GM21528 (cell line): ENCODE data around the gene SULT4A1.
"Not testable (repeated sequence)": the region's sequence is repeated elsewhere in the genome, so short reads cannot be mapped to it uniquely, and the experiment has no call there.

ENCODE experiments used
- ATAC-seq: cut with Tn5 transposase; IDR thresholded peaks from one replicate; pipeline ENCODE4 v1.9.1; 2021; ENCODE audit warnings: mild to moderate bottlenecking, moderate library complexity; ENCODE audit not compliant: unreplicated experiment, low FRiP score

The SULT4A1 gene, protein sequence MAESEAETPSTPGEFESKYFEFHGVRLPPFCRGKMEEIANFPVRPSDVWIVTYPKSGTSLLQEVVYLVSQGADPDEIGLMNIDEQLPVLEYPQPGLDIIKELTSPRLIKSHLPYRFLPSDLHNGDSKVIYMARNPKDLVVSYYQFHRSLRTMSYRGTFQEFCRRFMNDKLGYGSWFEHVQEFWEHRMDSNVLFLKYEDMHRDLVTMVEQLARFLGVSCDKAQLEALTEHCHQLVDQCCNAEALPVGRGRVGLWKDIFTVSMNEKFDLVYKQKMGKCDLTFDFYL

DNA sequence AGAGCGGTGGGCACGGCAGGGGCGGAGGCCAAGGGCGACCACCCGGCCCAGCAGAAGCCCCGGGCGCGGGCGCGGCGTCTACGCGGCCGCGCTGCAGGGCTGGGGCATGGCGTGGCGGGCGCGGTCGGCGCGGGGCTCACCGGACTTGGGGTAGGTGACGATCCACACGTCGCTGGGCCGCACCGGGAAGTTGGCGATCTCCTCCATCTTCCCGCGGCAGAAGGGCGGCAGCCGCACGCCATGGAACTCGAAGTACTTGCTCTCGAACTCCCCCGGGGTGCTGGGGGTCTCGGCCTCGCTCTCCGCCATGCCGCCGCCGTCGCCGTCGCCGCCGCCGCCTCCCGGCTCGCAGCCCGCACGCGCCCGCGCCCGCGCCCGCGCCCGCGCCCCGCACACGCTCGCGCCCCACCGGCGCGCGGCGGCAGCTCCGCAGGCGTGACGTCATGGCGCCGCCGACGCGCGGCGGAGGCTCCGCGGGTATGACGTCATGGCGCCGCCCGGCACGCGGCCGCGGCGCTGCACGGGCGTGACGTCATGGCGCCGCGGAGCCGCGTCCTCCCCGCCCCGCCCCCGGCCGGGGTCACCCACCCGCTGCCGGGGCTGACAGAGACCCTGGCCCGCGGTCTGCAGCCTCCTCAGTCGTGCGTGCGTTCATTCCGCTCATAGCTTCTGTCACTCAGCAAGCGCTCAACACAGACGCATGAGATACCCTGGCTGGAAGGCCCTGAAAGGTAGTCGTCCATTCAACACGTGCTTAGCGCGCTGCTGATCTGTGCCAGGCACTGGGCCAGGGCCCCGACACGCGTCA lies at the start of gene SULT4A1:
TSS of gene SULT4A1 (minus strand) at position 440 of the 808 bp plus-strand sequence. CDS start at position 309, 131 bp downstream.
- ATAC-seq, result no peak

DNA sequence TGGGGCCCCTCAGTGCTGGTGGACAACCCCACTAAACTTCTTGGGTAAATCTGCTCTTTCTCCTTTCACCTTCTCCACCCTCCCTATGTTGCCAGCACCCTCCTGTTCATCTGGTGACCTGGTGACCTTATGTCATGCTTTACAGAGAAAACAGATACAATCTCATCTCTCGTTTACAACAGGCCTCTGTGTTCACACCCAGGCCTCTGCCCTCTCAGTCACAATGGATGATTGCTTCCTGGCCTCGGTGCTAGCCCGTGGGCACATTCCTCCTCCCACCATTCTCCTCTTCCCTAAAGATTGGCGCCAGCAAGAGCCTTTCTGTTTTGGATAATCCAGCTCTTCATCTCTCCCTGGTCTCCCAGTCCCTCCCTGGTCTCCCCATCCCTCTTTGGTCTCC lies 49.0 kb upstream of the SULT4A1 start:
- ATAC-seq, result no peak

DNA sequence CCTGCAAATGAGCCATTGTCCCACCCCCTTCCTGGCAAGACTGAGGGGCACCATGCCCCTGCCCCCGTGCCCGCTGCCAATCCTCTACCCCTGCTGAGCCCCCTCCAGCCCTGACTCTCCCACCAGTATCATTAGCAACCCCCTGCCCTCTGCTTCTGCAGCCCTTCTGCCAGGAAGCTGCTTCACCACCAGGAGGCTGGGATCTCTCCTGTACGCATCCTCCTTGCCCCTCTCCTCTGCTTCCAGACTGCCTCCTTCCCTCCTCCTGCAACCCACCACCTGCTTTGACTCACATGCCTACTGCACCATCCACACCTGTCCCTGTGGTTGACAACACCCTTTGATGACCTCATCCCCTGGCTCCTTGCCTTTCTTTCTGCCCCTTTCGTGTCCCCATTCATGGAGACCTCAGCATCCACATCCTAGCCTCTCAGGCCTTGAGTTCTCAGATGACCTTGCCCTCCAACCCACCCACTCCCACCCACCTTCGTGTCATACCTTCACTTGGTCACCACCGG lies 47.9 kb upstream of the SULT4A1 start:
- ATAC-seq, result no peak

DNA sequence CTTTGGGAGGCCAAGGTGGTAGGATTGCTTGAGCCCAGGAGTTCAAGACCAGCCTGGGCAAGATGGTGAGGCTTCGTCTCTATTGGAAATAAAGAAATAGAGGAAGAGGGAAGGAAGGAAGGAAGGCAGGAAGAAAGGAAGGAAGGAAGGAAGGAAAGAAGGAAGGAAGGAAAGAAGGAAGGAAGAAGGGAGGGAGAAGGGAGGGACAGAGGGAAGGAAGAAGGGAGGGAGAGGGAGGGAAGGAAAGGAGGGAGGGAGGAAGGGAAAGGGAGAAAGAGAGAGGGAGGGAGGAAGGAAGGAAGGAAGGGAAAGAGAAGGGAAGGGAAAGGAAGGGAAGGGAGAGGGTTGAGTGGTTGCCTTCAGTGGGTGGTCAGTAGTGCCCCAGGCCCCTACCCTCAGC lies 47.4 kb upstream of the SULT4A1 start:
- no peak for ATAC-seq

DNA sequence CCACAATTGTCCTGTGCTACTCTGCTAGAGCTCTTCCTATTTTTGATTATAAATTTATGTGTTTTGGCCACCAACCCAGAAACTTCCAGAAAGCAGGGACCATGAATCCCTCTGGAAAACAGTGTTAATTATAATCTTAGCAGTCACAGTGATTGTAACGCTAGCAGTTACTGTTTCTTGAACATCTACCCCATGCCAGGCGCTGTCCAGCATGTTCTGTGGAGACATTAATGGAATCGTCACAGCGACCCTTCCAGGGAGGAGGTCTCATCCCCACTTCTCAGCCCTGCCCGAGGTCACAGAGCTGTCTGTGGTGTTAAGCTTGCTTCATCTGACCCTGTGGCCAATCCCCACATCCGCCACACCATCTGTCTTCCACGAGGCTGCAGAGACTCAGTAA lies 43.4 kb upstream of the SULT4A1 start:
- no peak for ATAC-seq

DNA sequence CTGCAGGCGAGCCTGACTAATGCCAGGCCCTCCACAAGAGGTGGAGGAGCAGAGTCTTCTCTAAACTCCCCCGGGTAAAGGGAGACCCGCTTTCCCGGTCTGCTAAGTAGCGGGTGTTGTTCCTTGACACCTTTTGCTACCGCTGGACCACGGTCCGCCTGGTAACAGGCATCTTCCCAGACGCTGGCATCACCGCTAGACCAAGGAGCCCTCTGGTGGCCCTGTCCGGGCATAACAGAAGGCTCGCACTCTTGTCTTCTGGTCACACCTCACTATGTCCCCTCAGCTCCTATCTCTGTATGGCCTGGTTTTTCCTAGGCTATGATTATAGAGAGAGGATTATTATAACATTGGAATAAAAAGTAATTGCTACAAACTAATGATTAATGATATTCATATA lies 42.1 kb upstream of the SULT4A1 start:
- ATAC-seq, result not testable (repeated sequence)

DNA sequence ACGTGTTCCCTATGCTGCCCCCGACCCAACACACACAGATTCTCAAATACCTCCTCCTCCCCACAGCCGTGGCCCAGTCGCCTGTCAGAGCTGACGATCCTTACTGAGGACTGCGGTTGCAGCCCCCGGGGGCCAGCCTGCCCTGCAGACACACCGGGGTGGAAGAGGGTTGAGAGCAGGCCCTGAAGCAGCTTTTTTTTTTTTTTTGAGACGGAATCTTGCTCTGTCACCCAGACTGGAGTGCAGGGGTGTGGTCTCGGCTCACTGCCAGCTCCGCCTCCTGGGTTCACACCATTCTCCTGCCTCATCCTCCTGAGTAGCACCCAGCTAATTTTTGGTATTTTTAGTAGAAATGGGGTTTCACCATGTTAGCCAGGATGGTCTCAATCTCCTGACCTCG lies 40.7 kb upstream of the SULT4A1 start:
- not testable (repeated sequence) for ATAC-seq

DNA sequence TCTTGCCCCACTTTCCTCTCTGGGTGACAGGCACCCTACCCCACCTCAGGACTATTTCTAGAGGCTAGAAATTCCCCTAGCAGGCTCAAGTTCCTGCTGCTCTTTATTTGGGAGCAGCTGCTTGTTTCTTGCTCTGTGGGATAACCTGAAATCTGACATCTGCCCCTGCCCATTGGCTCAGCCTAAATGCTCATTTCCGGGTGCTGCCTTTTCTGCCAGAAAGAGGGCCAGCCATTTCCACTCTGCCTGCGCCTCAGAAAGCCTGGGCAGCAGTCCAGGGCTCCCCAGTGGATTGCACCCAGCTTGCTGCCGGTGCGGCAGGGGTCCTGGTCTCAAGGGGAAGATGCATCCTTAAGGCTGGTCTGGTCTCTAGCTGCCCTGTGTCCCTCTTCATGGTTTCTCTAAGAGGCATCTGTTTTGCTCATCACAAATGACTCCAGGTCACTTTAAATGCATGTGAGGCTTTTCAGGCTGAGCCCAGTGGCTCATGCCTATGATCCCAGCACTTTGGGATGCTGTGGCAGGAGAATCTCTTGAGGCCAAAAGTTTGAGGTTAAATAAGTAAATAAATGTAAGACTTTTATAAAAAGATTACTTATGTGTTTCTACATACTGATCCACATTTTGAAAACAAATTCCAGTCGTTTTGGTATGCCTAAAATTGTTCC lies 39.8 kb upstream of the SULT4A1 start:
- ATAC-seq, result no peak

DNA sequence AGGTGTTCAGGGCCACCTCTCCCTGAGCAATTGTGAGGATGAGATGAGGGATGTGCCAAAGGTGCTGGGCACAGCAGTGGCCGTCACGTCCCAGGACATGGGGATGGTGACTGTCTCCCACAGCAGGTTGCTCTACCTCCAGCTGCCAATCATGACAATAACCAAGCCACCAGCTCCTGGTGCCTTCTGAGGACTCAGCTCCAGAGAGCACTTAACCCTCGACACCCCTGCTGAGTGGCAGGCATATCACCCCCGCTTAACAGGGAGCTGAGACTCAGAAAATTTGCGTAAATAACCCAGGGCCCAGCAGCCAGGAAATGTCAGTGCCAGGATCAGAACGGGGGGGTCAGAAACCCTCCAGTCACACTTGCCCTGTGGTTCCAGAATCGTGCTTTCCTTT lies 37.9 kb upstream of the SULT4A1 start:
- ATAC-seq, result no peak

DNA sequence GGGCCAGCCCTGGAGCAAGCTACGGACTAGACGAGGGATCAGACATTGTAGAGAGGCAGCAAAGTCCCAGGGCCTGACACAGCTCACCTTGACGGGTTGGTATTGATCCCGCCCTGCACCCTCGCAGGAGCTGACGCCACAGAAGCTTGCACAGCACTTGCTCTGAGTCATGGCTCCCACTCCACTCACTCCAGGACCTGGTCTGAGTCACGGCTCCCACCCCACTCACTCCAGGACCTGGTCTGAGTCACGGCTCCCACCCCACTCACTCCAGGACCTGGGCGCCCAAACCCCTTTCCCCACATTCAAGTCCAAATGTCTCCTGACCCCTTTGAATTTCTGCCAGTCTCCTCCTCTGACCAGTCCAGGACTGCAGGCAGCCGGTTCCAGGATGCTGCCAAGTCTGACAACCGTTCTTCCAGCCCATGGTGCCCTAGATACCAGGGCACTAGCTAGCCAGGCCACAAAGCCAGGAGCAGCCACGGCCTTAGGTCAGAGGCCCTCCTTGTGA lies 35.5 kb upstream of the SULT4A1 start:
- no peak for ATAC-seq

DNA sequence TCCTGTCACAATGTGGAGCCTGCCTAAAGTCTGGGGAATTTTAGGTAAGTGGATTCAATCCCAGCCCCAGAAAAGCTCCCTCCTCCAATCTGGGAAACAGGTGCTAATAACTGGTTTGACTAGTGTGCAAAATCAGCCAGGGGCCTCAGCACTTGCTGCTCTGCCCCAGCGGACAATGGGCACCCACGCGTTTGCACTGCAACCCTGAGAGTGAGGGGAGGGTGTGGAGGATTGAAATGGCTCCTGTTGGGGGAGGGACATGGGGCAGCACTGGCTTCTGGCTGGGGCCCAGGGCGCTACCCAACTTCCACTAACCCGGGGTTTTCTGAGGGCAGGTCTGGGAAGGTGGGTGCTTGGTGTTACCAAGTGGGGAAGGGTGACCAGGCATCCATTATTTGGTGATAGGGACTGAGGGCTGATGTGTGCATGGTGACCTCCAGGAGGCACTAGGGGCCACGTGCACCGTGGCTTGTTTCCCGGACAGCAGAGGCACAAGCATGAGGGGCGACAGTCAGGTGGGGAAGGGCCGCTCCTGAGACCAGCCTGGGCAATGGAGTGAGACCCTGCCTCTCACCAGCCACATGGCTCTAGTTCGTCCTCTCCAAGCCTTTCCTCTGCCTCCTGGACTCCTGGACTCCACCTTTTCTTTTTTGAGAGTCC lies 33.8 kb upstream of the SULT4A1 start:
- ATAC-seq, result no peak

DNA sequence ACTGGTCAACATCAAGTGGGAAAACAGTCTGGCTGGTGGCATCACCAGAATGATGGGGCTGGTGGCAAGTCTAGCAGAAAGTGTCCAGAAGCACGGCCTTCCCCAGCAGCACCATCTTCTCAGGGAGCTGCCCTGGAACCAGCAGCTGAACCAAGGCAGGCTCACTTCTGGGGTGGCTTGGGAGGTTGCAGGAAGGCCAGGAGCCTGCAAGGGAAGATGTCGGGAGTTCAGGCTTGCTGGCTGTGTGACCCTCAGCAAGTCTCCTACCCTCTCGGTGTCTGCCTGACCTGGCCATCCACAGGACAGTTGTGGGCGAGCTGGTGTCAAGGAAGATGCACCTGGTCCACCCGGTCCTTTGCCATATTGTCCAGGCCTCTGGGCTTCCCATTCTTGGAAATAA lies 31.8 kb upstream of the SULT4A1 start:
- no peak for ATAC-seq

DNA sequence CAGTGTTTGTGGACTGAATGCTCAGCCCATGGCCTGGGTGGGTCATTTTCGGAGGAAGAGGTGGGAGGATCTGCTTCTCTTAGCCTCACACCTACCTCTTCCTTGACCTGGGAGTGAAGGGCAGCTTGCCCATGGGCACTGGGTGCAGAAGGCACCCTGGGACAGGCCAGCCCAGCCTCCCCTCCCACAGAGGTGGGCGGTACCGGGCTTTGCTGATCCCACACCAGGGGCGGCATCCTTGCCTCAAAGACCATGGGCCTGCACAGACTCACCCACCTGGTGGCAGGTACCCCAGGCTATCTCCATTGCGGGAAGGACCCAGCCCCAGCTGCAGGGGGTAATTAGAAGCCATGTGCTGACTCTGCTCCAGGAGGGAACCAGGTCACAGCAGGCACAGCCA lies 31.0 kb upstream of the SULT4A1 start:
- ATAC-seq, result no peak

DNA sequence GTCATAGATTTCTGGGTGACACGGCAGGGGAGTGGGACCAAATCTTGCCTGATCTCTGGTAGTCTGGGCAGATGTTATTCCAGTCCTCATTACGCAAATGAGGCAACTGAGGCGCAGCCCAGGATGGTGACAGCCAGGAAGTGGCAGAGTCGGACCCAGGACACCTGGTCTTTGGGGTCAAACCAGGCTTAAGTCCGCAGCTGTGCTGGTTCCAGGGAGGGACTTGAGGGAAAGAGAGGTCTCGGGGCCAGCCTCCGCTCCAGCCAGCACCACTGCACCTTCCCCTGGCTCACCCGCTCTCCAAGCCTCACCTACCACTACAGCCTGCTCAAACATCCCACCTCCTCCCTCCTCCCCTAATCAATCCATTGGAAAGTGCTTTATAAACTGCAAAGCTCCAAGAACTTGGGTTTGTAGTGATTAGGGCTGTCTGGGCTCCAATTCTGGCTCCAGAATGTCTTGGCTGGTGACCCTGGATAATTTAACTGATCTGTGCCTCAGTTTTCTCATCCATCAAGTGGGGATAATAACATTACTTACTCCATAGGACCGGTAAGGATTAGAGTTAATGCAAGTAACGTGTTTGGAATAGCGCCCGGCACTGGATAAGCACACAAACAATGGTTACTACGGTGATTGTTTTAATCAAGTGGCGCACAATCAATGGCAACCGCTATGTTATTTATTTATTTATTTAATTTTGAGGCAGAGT lies 30.0 kb upstream of the SULT4A1 start:
- no peak for ATAC-seq

DNA sequence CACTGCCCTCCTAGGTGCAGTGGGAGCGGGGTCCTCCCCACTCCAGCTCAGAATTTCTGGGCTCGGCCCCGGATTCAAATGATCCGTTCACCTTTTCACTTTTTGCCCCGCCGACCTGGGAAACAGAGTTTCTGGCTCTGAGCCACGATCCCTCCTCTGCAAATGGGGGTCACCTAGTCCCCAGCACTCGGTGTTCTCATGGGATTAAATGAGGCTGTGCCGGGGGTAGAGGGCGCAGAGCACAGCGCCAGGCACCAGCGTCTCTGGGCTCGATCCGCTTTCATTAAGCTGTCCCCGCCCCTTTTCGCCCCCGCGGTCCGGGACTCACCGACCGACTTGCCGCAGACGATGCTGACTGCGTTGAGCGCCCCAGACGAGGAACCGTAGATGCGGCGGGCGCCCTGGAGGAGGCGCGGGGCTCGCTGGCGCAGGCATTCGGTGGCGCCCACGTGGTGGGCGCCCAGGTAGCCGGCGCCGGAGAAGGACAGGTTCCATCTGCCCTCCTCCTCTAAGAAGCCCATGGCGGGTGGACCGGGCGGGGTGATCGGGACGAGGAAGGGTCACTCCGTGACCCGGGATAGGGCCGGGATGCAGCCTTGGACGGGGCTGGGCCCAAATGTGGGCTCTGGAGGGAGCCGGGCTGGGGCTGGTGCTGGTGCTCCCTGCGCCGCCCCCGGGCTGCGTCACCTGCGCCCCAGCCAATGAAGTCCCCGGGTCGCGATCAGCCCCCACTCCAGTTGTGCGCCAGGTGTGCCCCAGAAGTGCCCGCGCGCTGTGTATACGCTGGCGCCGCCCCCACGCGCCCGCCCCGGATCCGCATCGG lies 29.3 kb upstream of the SULT4A1 start, which contains the start of gene PNPLA5:
TSS of gene PNPLA5 (minus strand) at position 654 of the 823 bp plus-strand sequence. CDS start at position 521, 133 bp downstream.
- ATAC-seq, result no peak

DNA sequence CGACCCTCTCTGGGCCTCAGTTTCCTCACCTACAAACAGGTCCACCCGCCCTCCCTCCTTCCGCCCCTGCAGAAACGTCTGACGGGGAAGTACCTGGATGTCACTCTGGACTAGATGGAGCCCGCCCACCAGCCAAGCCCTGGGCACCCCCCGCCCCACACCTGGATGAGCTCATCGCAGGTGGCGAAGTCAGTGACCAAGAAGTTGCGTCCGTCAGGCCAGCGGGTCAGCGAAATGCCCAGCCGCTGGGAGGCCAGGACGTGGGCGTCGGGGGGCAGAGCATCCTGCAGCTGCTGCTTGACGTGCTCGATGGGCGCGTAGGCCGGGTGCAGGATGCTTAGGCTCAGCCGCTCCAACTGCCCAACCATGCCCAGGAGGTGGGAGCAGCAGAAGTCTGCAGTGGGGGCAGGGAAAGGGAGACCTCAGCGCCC lies 28.6 kb upstream of the SULT4A1 start:
- no peak for ATAC-seq

DNA sequence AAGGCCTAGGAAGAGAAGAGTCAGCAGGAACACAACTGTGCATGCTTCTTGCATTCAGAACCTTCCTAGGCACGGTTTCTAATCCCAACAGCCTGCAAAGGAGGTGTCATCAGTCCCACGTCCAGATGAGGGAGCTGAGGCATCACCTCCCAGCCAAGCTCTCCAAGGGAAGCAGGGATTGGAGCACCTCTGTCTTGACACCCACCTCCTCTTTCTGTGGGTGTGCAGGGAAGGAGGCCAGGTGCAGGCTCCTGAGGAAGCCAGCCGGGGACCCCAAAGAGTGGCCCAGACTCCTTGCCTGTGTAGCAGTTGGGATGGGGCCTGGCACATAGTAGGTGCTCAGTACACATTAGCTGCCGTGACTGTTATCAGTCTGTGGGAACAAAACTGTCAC lies 27.5 kb upstream of the SULT4A1 start:
- ATAC-seq, result no peak

DNA sequence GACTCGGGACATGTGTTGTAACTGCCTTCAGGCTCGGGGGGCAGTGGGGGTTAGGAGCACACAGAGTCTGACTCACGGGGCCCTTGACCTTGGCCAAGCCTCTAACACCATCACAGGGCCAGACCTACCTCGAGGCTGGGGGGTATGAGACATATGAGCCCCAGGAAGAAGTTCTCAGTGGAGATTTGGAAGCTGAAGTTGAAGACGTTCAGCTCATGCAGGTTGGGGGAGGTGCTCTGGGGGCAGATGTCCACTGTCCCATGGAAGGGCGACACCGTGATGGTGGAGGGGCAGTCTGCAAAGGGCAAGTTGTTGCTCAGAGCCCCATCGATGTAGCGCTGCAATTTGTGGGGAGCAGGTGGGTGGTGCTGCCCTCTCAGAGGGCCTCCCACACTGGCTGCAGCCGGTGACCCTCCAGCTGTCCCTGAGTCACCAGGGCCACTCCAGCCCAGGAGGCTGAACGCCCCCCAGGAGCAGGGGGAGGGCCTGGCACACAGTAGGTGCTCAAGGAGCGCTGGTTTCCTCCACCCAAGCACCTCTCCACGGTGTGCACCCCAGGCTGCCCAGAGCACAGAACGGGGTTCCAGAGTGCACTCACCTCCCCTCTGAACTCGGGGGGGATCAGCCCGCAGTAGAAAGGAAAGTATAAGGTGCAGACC lies 27.0 kb upstream of the SULT4A1 start:
- no peak for ATAC-seq
